GM12891 (cell line): ENCODE data around the gene KLHL20.

ENCODE experiments used
- POLR2A ChIP-seq: IDR thresholded peaks from 2 replicates; pipeline ENCODE4 v1.6.1; 2011; ENCODE audit warnings: low read depth, low read length, control low read depth
- POLR2AphosphoS5 ChIP-seq: IDR thresholded peaks from 2 replicates; pipeline ENCODE4 v1.6.1; 2011; ENCODE audit warnings: low read depth, low read length, control low read depth
- TAF1 ChIP-seq: IDR thresholded peaks from 2 replicates; pipeline ENCODE4 v1.6.1; 2011; ENCODE audit warnings: low read depth, low read length, control low read depth

DNA sequence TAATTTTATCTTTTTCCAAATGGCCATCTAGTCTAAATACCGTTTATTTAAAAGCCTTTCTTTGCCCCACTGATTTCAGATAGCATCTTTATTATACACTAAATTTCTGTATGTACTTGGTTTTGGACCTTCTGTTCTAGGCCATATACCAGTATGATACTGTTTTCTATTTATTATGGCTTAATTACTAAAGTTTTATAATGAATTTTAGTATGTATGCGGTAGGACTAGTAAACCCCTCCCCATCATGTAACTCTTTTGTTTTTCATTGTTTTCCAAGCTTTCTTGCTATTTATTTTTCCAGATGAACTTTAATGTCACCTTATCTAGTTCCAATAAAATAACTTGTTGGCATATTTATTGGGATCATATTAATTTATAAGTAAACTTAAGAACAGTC, 29.9 kb downstream of the KLHL20 start:
- TF ChIP-seq POLR2A (no peak), TAF1 (no peak), POLR2AphosphoS5 (no peak)
